ENCODE measurements around the gene HSD11B1L.
A peak's percentile ranks its signal among the peaks of the same experiment; 100 is the strongest.

Gene HSD11B1L

DNA sequence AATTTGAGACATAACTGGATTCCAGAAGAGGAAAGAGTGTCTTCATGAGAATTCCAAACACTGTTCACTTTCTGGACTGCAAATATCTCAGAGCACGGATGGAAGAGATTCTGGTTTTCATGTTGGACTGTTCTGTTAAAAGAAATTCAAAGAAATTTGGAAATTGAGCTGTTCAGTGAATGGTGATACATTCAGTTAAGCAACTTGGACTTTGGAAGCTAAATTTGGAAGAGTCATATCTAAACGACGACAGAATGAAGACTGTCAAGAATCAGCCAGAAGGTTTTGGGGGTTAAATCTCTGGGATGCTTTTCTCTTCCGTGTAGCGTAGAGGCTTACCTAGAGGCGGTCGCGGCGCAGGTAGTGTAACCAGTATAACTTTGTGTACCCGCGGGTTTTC is 32.4 kb upstream of the HSD11B1L start:
- in situ Hi-C loops (cut with HindIII; ENCODE audit: low pct_unique_long_range_greater_than_20kb, low sequenced_read_pairs): no loop called here
- no peak for TF ChIP-seq JUND (IDR thresholded peaks at IDR 0.05; ENCODE audit: low read depth)
- DNase-seq (ENCODE audit: low read depth in 1 of 2, low spot score in 1 of 2): no peak

DNA sequence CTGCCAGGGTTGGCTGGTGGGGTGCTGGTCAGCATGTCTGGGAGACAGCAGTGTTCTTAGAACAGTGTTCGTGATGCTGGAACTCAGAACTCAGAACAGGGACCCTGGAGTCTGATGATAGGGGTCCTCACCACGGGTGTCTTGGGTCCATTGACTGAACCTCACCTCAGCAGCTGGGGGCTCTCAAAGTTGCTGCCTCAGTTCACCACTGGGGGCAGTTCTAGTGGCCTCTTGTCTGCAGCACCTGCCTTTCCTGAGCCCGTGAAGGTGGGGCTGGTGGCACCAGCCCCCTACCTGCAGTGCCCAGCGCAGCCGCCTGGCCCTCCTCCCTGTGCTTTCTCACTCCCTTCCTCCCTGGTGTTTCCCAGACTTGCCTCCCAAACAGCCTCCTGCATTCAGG is 29.5 kb upstream of the HSD11B1L start:
- in situ Hi-C loops (cut with HindIII; ENCODE audit: low pct_unique_long_range_greater_than_20kb, low sequenced_read_pairs): no loop called here
- TF ChIP-seq JUND (IDR thresholded peaks at IDR 0.05; ENCODE audit: low read depth): no peak
- no peak for DNase-seq (ENCODE audit: low read depth in 1 of 2, low spot score in 1 of 2)

- in situ Hi-C loops (cut with HindIII; ENCODE audit: low pct_unique_long_range_greater_than_20kb, low sequenced_read_pairs): no loop called here
- no peak for DNase-seq (ENCODE audit: low read depth in 1 of 2, low spot score in 1 of 2)
Observed at GRCh38 chr19:5652261-5652660, 28.6 kb upstream of the HSD11B1L start.

DNA sequence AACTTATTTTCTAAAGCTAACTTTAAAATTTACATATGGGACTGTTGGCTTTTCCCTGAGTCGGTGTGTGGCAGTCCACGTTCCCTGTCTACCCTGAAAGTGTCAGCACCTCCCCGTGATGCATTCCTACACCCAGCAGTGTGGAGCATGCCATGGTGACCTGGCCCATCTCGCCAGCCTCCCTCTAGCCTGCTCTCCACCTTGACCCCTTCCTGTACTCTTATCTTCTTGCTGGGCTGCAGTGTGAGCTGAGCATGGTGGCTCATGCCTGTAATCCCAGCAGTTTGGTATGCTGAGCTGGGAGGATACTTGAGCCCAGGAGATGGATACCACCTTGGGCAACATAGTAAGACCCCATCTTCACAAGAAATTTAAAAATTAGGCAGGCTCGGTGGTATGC is 25.9 kb upstream of the HSD11B1L start:
- no peak for TF ChIP-seq JUND (IDR thresholded peaks at IDR 0.05; ENCODE audit: low read depth)
- no peak for DNase-seq (ENCODE audit: low read depth in 1 of 2, low spot score in 1 of 2)
- in situ Hi-C loops (cut with HindIII; ENCODE audit: low pct_unique_long_range_greater_than_20kb, low sequenced_read_pairs): no loop called here

More at GRCh38 chr19:5652261-5652660, 28.6 kb upstream of the HSD11B1L start:
- no peak for TF ChIP-seq JUND (IDR thresholded peaks at IDR 0.05; ENCODE audit: low read depth)

GRCh38 chr19:5655412-5655811 is 25.4 kb upstream of the HSD11B1L start:
- TF ChIP-seq JUND (IDR thresholded peaks at IDR 0.05; ENCODE audit: low read depth): no peak
- in situ Hi-C loops (cut with HindIII; ENCODE audit: low pct_unique_long_range_greater_than_20kb, low sequenced_read_pairs): no loop called here
- DNase-seq (ENCODE audit: low read depth in 1 of 2, low spot score in 1 of 2): no peak

- TF ChIP-seq JUND (IDR thresholded peaks at IDR 0.05; ENCODE audit: low read depth): no peak
- in situ Hi-C loops (cut with HindIII; ENCODE audit: low pct_unique_long_range_greater_than_20kb, low sequenced_read_pairs): no loop called here
- DNase-seq (ENCODE audit: low read depth in 1 of 2, low spot score in 1 of 2): no peak
Observed at GRCh38 chr19:5661483-5661882, 19.3 kb upstream of the HSD11B1L start.

DNA sequence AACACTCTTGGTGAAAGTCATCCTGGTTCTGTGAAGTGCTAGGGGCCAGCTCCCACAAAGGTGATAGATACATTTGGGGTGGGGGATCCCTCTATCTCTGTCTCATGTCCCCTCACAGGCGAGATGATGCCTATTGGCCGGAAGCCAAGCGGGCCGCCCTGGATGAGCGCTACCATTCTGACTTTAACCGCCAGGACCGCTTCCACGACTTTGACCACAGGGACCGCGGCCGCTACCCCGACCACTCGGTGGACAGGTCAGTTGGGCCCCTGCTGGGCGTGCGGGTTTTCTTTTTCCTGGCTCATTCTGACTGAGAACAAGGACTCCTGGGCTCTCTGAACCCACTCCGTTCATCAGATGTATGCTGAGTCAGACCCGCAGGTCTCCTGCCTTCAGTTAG is 16.9 kb upstream of the HSD11B1L start:
- no peak for TF ChIP-seq JUND (IDR thresholded peaks at IDR 0.05; ENCODE audit: low read depth)
- no peak for DNase-seq (ENCODE audit: low read depth in 1 of 2, low spot score in 1 of 2)
- in situ Hi-C loops (cut with HindIII; ENCODE audit: low pct_unique_long_range_greater_than_20kb, low sequenced_read_pairs): no loop called here

GRCh38 chr19:5664515-5664914 is 16.3 kb upstream of the HSD11B1L start:
- TF ChIP-seq JUND (IDR thresholded peaks at IDR 0.05; ENCODE audit: low read depth): no peak
- in situ Hi-C loops (cut with HindIII; ENCODE audit: low pct_unique_long_range_greater_than_20kb, low sequenced_read_pairs): no loop called here
- DNase-seq (ENCODE audit: low read depth in 1 of 2, low spot score in 1 of 2): no peak

- DNase-seq (ENCODE audit: low read depth in 1 of 2, low spot score in 1 of 2): peak; percentile 13 to 47
- in situ Hi-C loops (cut with HindIII; ENCODE audit: low pct_unique_long_range_greater_than_20kb, low sequenced_read_pairs): no loop called here
Observed at GRCh38 chr19:5665781-5666513, 14.9 kb upstream of the HSD11B1L start.

GRCh38 chr19:5666921-5667610 is 13.8 kb upstream of the HSD11B1L start:
- DNase-seq (ENCODE audit: low read depth in 1 of 2, low spot score in 1 of 2): no peak
- in situ Hi-C loops (cut with HindIII; ENCODE audit: low pct_unique_long_range_greater_than_20kb, low sequenced_read_pairs): no loop called here
- no peak for TF ChIP-seq JUND (IDR thresholded peaks at IDR 0.05; ENCODE audit: low read depth)

More at GRCh38 chr19:5665781-5666513, 14.9 kb upstream of the HSD11B1L start:
- TF ChIP-seq JUND (IDR thresholded peaks at IDR 0.05; ENCODE audit: low read depth): no peak

GRCh38 chr19:5667751-5668271 is 13.0 kb upstream of the HSD11B1L start:
- no peak for TF ChIP-seq JUND (IDR thresholded peaks at IDR 0.05; ENCODE audit: low read depth)
- DNase-seq (ENCODE audit: low read depth in 1 of 2, low spot score in 1 of 2): no peak
- in situ Hi-C loops (cut with HindIII; ENCODE audit: low pct_unique_long_range_greater_than_20kb, low sequenced_read_pairs): no loop called here

GRCh38 chr19:5669212-5669611 is 11.6 kb upstream of the HSD11B1L start:
- no peak for TF ChIP-seq JUND (IDR thresholded peaks at IDR 0.05; ENCODE audit: low read depth)
- DNase-seq (ENCODE audit: low read depth in 1 of 2, low spot score in 1 of 2): no peak
- in situ Hi-C loops (cut with HindIII; ENCODE audit: low pct_unique_long_range_greater_than_20kb, low sequenced_read_pairs): no loop called here

DNA sequence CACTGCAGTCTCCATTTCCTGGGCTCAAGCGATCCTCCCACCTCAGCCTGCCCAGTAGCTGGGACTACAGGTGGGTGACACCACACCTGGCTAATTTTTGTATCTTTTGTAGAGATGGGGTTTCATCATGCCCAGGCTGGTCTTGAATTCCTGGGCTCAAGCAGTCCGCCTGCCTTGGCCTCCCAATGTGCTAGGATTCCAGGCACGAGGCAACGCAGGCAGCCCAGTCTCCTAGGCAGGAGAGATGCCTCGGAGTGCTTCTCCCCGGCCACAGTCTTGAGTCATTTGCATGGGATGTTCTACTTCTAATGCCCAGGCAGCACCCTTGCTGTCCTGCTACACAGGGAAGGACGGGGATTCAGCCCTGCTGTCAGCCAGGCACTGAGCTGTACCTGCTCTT is 9.2 kb upstream of the HSD11B1L start:
- no peak for TF ChIP-seq JUND (IDR thresholded peaks at IDR 0.05; ENCODE audit: low read depth)
- DNase-seq (ENCODE audit: low read depth in 1 of 2, low spot score in 1 of 2): no peak
- in situ Hi-C loops (cut with HindIII; ENCODE audit: low pct_unique_long_range_greater_than_20kb, low sequenced_read_pairs): no loop called here
